ENCODE data around the gene TFAP2C. TPM values are rescaled to one million over a fixed set of nuclear protein-coding genes. Genes with fewer than 3 reads are reported as not detected.

Gene TFAP2C
- total and polyA plus RNA-seq, 2 donors (not counting 3 experiments of a cell fraction or from before 2014, with no cell fraction given), result 0.06 TPM; not detected in 1

DNA sequence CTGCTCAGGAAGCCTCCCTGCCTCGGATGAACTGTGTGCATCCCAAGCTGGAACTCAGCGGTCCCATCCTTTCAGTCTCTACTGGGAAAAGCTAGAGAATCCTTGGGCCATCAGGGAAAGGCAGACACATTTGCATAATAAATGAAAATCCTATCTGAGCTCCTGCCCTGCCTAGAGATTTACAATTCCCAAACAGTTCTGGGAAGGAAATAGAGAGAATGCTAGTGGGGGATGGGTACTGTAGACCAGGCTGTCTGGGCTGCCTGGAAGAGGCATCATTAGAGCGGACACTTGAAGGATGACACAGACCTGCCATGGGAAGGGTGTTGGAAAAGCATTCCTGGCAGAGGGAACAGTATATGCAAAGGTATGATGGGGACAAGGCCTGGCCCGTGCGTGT lies 44.3 kb downstream of the TFAP2C start:
- Histone ChIP-seq H3K4me2 (ENCODE audit: insufficient read depth, low read length) (no peak overlapping the region), H2AFZ (ENCODE audit: low read depth, low read length) (no peak overlapping the region), H3K4me3 (replicated peaks in 1 of 3; ENCODE audit: insufficient read depth in 1 of 3, low read depth in 1 of 3, low read length in 3 of 3) (no peak overlapping the region), H3K4me1 (ENCODE audit: control insufficient read depth, extremely low read depth, insufficient read depth, low read length) (no peaks in the 10 kb centered on the region), H3K36me3 (ENCODE audit: control insufficient read depth in 2 of 2, extremely low read depth in 1 of 2, insufficient read depth in 2 of 2, low read length in 2 of 2) (no peaks in the 10 kb centered on the region), H3K27ac (ENCODE audit: insufficient read depth, low read depth, low read length) (no peak overlapping the region), H3K9me1 (replicated peaks; ENCODE audit: control insufficient read depth, extremely low read depth, insufficient read depth, low read length) (no peaks in the 10 kb centered on the region), H3K9ac (replicated peaks; ENCODE audit: extremely low read depth, insufficient read depth, low read length) (no peak overlapping the region), H3K9me3 (replicated peaks; ENCODE audit: control insufficient read depth, insufficient read depth, low read length) (no peaks in the 10 kb centered on the region), H4K20me1 (replicated peaks; ENCODE audit: control insufficient read depth, extremely low read depth, insufficient read depth, low read length) (no peaks in the 10 kb centered on the region), H3K79me2 (ENCODE audit: control insufficient read depth, insufficient read depth, low read length) (no peaks in the 10 kb centered on the region), H3K27me3 (ENCODE audit: control insufficient read depth in 2 of 2, insufficient read depth in 2 of 2, low read length in 2 of 2) (no peaks in the 10 kb centered on the region)
- dilution Hi-C loops (cut with MboI; ENCODE audit: extremely low pct_ligation_motif_present, low sequenced_read_pairs) (no loop called here), intact Hi-C loops (cut with micrococcal nuclease) (no loop called here)
- CTCF ChIA-PET, result no interaction called here
- POLR2A ChIA-PET, result no interaction called here
- FAIRE-seq (no peak), DNase-seq (ENCODE audit: low read depth, low spot score) (no peak)
- BruUV-seq (replicated peaks), result no TSS peak
- no peak for TF ChIP-seq JUN (IDR thresholded peaks at IDR 0.05; ENCODE audit: borderline replicate concordance, insufficient read depth, insufficient read length, low read depth)
- TF ChIP-seq, protein P1, sequence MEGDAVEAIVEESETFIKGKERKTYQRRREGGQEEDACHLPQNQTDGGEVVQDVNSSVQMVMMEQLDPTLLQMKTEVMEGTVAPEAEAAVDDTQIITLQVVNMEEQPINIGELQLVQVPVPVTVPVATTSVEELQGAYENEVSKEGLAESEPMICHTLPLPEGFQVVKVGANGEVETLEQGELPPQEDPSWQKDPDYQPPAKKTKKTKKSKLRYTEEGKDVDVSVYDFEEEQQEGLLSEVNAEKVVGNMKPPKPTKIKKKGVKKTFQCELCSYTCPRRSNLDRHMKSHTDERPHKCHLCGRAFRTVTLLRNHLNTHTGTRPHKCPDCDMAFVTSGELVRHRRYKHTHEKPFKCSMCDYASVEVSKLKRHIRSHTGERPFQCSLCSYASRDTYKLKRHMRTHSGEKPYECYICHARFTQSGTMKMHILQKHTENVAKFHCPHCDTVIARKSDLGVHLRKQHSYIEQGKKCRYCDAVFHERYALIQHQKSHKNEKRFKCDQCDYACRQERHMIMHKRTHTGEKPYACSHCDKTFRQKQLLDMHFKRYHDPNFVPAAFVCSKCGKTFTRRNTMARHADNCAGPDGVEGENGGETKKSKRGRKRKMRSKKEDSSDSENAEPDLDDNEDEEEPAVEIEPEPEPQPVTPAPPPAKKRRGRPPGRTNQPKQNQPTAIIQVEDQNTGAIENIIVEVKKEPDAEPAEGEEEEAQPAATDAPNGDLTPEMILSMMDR (IDR thresholded peaks at IDR 0.05; ENCODE audit: extremely low read depth in 1 of 2, insufficient read depth in 1 of 2, low read depth in 1 of 2, low read length in 2 of 2), result no peak
- no peak for TF ChIP-seq POLR2AphosphoS5 (IDR thresholded peaks at IDR 0.05; ENCODE audit: insufficient read depth, low read depth, low read length)
- TF ChIP-seq, protein P2, sequence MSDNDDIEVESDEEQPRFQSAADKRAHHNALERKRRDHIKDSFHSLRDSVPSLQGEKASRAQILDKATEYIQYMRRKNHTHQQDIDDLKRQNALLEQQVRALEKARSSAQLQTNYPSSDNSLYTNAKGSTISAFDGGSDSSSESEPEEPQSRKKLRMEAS (IDR thresholded peaks at IDR 0.05; ENCODE audit: insufficient read depth, insufficient read length), result no peak
- TF ChIP-seq POLR2A (IDR thresholded peaks at IDR 0.05; ENCODE audit: low read depth, low read length), result no peak
- TF ChIP-seq MYC (IDR thresholded peaks at IDR 0.05; ENCODE audit: low read depth, low read length), result no peak
- TF ChIP-seq GATA2 (IDR thresholded peaks at IDR 0.05; ENCODE audit: insufficient read depth, insufficient read length, low read depth, low read length), result no peak

All from endothelial cell of umbilical vein (primary cell).